Heart right ventricle (tissue), 16 donors: Measurements from ENCODE around the gene ZBP1. TPM values are rescaled to one million over a fixed set of nuclear protein-coding genes. Genes with fewer than 3 reads are reported as not detected.

Experiments used
- ATAC-seq, 8 donors: fragments of 200-7000 bp; cut with Tn5 transposase; one replicate each; pipeline ENCODE4 v1.9.1; 2020; ENCODE audit warnings: mild to moderate bottlenecking in 8 of 8, moderate library complexity in 8 of 8, moderate number of reproducible peaks in 1 of 8
- DNase-seq, 2 donors: peaks; one replicate each; pipeline ENCODE4 v3.0.0-alpha.2; 2020
- H3K27ac ChIP-seq, 10 donors: fragments of 200-600 bp; sonication (generic) in 2 of 10; one replicate each; pipeline versions ENCODE4 v1.5.0 to v1.8.0; 2020 to 2022; ENCODE audit warnings: mild to moderate bottlenecking in 3 of 10
- H3K27me3 ChIP-seq, 7 donors: fragments of 200-600 bp; one replicate each; pipeline ENCODE4 v1.8.0; 2021 to 2022; ENCODE audit warnings: mild to moderate bottlenecking in 2 of 7
- H3K36me3 ChIP-seq, 9 donors: fragments of 200-600 bp; sonication (generic) in 1 of 9; one replicate each; pipeline versions ENCODE4 v1.5.0 to v1.8.0; 2020 to 2022; ENCODE audit warnings: mild to moderate bottlenecking in 2 of 9
- H3K4me1 ChIP-seq, 9 donors: fragments of 200-600 bp; sonication (generic) in 1 of 9; one replicate each; pipeline versions ENCODE4 v1.5.0 to v1.8.0; 2020 to 2022; ENCODE audit warnings: mild to moderate bottlenecking in 4 of 9
- H3K4me3 ChIP-seq, 10 donors: fragments of 200-600 bp; sonication (generic) in 2 of 10; one replicate each; pipeline versions ENCODE4 v1.5.0 to v1.8.0; 2020 to 2022; ENCODE audit warnings: mild to moderate bottlenecking in 7 of 10, moderate library complexity in 2 of 10
- H3K9me3 ChIP-seq, 11 donors: fragments of 200-600 bp in 10 of 11; sonication (generic) in 2 of 11; one replicate each; pipeline versions ENCODE4 v1.5.0 to v1.8.0; 2013 to 2022; ENCODE audit warnings: mild to moderate bottlenecking in 2 of 11, control low read depth in 1 of 11, moderate library complexity in 1 of 11
- CTCF ChIP-seq, 9 donors: fragments of 200-600 bp; sonication (generic) in 2 of 9; IDR thresholded peaks; one replicate each; pipeline versions ENCODE4 v1.5.0 to v1.8.0; 2021 to 2022; ENCODE audit warnings: antibody characterized with exemption in 9 of 9, mild to moderate bottlenecking in 5 of 9, moderate library complexity in 1 of 9
- WGBS, 2 donors: extraction: QIAGEN DNeasy Blood & Tissue Kit; methylation state at CpG; one replicate each; pipeline ENCODE4 v1.1.7; 2013; ENCODE audit warnings: inconsistent platforms in 1 of 2; 5-methylcytosine and 5-hydroxymethylcytosine counted together
- intact Hi-C, 10 donors: fragments of 100-400 bp; cut with DNase I; formaldehyde crosslinking; loops; one replicate each; pipeline versions ENCODE4 v1.11.1 to v1.14.2; 2022
- polyA plus RNA-seq, 2 donors: library from polyadenylated mRNA; stranded (reverse); fragments of 200-250 nt; gene quantifications; one replicate each; pipeline ENCODE4 v1.2.3, GENCODE V29; 2013
- total RNA-seq, 10 donors: library from RNA; stranded (reverse); fragmentation: NEBNext Ultra II Directional in 3 of 10; extraction: Animal tissue kit (Norgen Biotek cat#: 25700) in 3 of 10; gene quantifications; one replicate each; pipeline versions ENCODE4 v1.2.1 to v1.2.4, GENCODE V29; 2021 to 2023
- donor health status: Arrhythmogenic right ventricular cardiomyopathy.
- donor health status: ischemic (EF 13 %, LVEDD 7.1; RV severe dilation, severe dysfunction).
- donor health status: healthy with polysubstance abuse.
- donor health status: DM: no; HTN: yes; CAD: no.
- donor health status: DM: no; HTN: no; CAD: no.
- donor health status: ischemic (EF 25% LVEDD 6.9; RV normal size, moderate dysfunction).
- donor health status: ischemic (EF 25% LVEDD 5.7; RV mildly dilated, moderate dysfunction).
- donor health status: healthy.
- donor health status: DM: yes; HTN: yes; CAD: no.
- donor health status: Ischemic cardiomyopathy.
- donor health status: ischemic (EF 35%, LVEDD 5.7; RV mildly dilated, moderate dysfunction).
- donor health status: nonischemic (EF 11% LVEDD 7.7; RV severe dilation, severe dysfunction).
- donor health status: DM: yes; HTN: yes; CAD: no.
- donor health status: PGD.
- donor health status: ischemic (EF 29% LVEDD 5.4; RV normal size, mild dysfunction).
- donor health status: nonischemic (EF 23%, LVEDD 6.1; RV moderate dilation, normal function).

Gene ZBP1
- total and polyA plus RNA-seq, 12 donors, result 0.13 to 1.2 (median 0.31) TPM; not detected in 2

- Histone ChIP-seq H3K27me3 (peaks cover 0 to 25% (median 5%) of the 10 kb centered on the region in 7 donors), H3K4me1 (peaks cover 0 to 49% (median 9%) of the 10 kb centered on the region in 9 donors), H3K9me3 (peaks cover 0 to 20% (median 7%) of the 10 kb centered on the region in 11 donors), H3K27ac (no peak overlapping the region), H3K36me3 (no peaks in the 10 kb centered on the region), H3K4me3 (no peak overlapping the region)
- intact Hi-C loops, result no loop called here
- ATAC-seq (peak in 4 of 8 donors; percentile 41 to 73 (median 57)), DNase-seq (peak; percentile 26 to 57)
- 52 to 63% methylated on average over 14 of the region's 14 CpGs for WGBS, 2 donors
- TF ChIP-seq CTCF (IDR thresholded peaks at IDR 0.05), result peak; percentile 26 to 73 (median 63)
Observed at GRCh38 chr20:57622579-57623381, 2.6 kb upstream of the ZBP1 start.

GRCh38 chr20:57622201-57622570, 2.0 kb upstream of the ZBP1 start:
- 79 to 80% methylated on average over 7 of the region's 7 CpGs for WGBS, 2 donors
- Histone ChIP-seq H3K4me1 (peaks cover 0 to 48% (median 3%) of the 10 kb centered on the region in 9 donors), H3K9me3 (peaks cover 0 to 20% (median 7%) of the 10 kb centered on the region in 11 donors), H3K27me3 (peaks cover 0 to 28% (median 5%) of the 10 kb centered on the region in 7 donors), H3K36me3 (no peaks in the 10 kb centered on the region), H3K4me3 (no peak overlapping the region), H3K27ac (no peak overlapping the region)
- ATAC-seq, result no peak
- intact Hi-C loops, result no loop called here
- DNase-seq, result no peak
- no peak for TF ChIP-seq CTCF (IDR thresholded peaks at IDR 0.05)

- Histone ChIP-seq H3K27ac (peak overlapping the region in 1 of 10 donors; percentile 88), H3K4me3 (no peak overlapping the region), H3K4me1 (peaks cover 0 to 43% (median 0%) of the 10 kb centered on the region in 9 donors), H3K36me3 (no peaks in the 10 kb centered on the region), H3K9me3 (peaks cover 0 to 20% (median 7%) of the 10 kb centered on the region in 11 donors), H3K27me3 (peaks cover 0 to 33% (median 5%) of the 10 kb centered on the region in 7 donors)
- TF ChIP-seq CTCF (IDR thresholded peaks at IDR 0.05), result no peak
- DNase-seq (no peak), ATAC-seq (no peak)
- WGBS, 2 donors, result 88 to 92% methylated on average over 16 of the region's 16 CpGs
- intact Hi-C loops, result no loop called here
Observed at GRCh38 chr20:57621421-57622200, 1.4 kb upstream of the ZBP1 start.

DNA sequence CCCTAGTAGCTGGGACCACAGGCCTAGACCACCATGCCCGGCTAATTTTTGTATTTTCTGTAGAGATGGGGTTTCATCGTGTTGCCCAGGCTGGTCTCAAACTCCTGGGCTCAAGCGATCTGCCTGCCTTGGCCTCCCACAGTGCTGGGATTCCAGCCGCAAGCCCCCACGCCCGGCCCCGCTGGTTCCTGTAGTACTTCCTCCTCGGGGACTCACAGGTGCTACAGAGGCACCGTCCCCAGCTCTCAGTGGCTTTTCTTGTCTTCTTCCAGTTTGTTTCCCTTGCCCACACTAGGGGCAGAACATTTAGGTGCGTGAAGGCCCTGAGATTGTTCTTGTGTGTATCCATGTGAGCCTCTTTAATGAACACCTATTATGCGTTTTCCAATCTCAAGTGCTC, 773 bp upstream of the ZBP1 start:
- ATAC-seq, result no peak
- intact Hi-C loops, result no loop called here
- H3K27me3 ChIP-seq, result peaks cover 0 to 38% (median 5%) of the 10 kb centered on the region in 7 donors
- TF ChIP-seq CTCF (IDR thresholded peaks at IDR 0.05), result no peak
- peaks cover 0 to 20% (median 7%) of the 10 kb centered on the region in 11 donors for H3K9me3 ChIP-seq
- H3K4me1 ChIP-seq, result peaks cover 0 to 43% (median 0%) of the 10 kb centered on the region in 9 donors
- H3K4me3 ChIP-seq, result peak overlapping the region in 1 of 10 donors; percentile 48
- H3K27ac ChIP-seq, result peak overlapping the region in 1 of 10 donors; percentile 88
- WGBS, 2 donors, result 75 to 77% methylated on average over 11 of the region's 11 CpGs
- DNase-seq, result no peak
- H3K36me3 ChIP-seq, result no peaks in the 10 kb centered on the region
